Measurements from ENCODE around the gene TMOD3.

The TMOD3 gene

DNA sequence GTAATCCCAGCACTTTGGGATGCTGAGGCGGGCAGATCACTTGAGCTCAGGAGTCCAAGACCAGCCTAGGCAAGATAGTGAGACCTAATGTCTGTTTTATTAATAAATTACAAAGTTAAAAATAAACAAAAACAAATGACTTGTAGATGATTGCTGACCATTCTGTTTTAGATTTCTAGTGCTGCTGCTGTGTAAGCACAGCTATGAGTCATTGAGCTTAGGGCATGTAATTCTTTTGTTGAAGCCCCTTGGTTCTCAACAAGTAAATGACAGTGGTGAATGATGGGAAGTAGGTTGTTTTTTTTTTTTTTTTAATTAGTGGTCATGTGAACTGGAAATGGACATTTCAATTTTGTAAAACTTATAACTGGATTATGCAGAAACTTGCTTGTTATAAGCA is 78.9 kb downstream of the TMOD3 start:
- peak; percentile 45 for DNase-seq (ENCODE audit: low read depth)

DNA sequence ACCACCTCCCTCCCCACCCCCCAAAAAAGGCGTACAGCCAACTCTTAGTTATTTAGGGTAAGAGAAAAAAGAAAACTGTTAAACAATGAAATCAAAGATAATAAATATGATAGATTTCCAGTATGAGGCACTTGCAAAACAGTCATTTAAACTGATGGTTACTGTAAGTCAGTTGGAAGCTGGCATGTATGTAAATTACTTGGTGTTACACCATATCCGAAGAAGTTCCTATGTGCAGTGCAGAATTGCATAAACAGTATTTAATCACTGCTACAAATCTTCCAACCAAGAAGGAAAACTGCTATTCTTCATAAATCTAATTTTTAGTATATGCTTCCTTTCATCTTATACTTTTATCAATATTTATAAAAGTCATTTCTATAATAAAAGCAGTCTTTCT is 80.1 kb downstream of the TMOD3 start:
- no peak for DNase-seq (ENCODE audit: low read depth)

DNA sequence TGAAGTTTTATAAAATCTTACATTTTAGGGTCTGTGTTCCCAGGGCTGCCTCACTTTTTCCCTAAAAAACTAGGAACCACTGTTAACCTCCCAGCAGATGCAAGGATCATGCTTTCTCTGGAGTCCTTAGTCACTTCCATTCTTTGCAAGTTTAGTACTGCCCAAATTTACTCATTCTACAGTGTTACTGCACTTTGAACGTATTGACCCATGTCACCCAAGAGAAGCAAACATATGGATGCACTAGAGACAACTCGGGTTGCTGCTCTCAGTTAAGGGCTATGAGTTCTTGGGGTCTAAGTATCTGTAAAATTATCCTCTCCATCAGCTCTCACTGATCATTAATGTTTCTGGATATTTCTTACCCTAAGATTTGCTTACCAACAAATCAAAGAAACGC is 83.1 kb downstream of the TMOD3 start:
- no peak for DNase-seq (ENCODE audit: low read depth)

DNA sequence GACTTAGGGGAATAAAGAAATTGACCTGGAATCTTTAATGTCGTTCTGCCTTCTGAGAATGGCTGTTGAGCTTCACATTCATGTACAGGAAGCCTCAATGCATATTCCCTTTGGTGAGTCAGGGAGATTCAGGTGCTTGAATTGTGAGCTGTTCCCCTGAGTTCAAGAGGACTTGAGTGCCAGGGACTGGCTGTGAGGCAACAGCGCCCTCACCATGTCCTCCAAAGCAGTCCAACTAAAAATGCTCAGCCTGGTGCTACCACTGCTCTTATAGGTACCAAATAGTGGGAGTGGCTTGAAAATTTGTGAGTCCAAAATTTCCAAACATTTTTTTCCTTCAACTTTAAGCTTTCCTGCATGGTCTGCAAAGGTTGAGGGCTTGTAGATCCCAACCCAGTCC is 88.0 kb downstream of the TMOD3 start:
- peak; percentile 28 for DNase-seq (ENCODE audit: low read depth)

DNA sequence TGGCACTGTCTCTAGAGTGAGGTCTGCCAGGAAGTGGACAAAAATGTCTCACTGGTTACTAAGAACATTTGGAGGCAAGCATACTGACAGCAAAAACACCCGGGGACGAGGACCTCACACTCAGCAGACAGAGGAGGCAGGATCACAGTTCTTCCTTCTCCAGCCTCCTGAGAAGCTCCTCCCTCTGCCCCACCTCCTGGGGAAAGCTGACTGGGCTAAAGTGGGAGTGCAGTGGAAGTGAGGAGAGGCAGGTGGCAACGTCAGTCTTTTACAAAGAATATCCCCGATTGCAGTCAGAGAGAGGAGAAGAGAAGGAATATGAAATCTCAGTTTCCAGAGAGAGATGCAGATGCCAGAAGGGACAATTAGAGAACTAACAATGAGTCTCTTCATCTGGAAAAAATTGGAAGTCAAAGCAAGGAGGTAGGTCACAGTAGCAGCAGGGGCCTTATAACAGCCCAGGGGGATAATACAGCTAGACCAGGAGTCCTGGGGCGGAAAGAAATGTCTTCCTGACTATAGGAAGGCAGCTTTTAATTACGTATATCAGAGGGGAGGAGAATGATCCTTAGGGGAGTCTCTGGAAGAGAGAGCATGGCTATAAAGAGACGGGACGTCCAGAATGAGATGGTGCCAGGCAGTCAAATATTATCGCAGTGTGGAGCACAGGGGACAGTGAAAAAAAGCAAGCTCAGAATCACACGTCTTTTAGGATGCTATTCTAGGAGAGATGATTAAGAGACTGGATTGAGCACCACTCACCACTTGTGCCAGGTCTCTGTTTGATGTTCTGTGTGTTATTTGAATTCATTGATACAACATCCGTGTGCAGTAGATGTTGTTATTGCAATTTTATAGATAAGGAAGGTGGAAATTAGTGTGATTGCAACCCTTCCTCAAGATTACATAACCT is 95.0 kb downstream of the TMOD3 start:
- DNase-seq (ENCODE audit: low read depth) = no peak

DNA sequence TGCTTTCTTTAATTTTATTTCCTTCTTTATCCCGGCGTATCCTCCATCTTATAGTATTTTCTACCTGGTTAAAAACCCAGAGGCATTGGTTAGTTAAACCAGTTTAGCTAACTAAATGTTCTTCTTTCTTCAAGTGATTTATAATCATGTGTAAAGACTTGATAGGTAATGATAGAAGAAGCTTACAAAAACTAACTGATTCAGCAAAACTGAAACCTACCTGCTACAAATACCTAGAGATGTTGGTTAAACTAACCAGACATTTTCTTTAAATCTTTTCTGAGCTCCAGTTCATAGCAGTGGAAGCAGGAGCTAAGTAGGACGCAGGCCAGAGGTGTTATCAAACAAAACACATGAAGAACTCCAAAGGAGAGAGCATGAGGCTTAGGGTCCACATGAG is 97.4 kb downstream of the TMOD3 start:
- no peak for DNase-seq (ENCODE audit: low read depth)

DNA sequence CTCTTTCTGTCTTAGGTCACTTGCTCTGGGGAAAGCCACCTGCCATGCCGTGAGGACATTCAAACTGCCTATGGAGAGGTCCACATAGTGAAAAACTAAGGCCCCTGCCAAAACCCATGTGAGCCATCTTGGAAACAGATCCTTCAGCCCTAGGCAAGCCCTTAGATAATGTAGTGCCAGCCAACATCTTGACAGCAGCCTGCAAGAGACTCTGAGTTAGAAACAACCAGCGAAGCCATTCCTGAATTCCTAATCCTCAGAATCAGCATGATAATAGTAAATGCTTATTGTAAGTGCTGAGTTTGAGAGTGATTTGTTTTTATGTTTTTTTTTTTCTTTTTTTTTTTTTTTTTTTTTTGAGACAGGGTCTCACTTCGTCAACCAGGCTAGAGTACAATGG is 101.6 kb downstream of the TMOD3 start:
- DNase-seq (ENCODE audit: low read depth) = no peak

DNA sequence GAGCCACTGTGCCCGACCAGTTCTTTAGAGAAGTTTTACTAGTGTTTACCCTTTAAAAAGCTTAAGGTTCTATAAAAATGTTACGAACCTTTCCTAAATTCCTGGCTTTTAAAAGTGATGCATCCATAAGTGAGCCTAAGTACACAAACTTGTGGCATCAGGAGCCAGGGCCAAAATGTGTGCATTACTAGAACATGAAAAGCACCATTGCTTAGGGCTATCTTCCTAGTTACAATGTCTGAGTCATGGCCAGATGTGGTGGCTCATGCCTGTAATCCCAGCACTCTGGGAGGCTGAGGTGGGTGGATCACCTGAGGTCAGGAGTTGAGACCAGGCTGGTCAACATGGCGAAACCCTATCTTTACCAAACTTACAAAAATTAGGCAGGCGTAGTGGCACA is 102.2 kb downstream of the TMOD3 start:
- DNase-seq (ENCODE audit: low read depth) = peak; percentile 61

DNA sequence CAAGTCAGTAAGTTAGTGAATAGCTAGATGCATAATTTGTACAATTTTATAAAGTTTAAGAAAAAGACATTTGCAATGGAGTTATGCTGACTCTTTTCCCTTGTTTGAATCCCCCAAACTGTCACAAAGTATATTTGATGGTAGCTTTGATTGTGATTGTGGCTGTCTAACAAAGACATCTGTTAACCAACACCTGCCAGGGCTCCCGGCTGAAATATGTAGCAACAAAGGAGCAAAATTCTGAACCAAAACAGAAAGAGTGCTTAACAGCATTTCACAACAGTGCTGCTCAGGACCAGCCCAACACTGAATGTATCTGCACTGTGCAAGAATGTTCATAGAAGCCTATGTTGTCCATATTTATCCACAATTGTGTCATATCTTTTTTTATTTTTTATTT is 102.7 kb downstream of the TMOD3 start:
- DNase-seq (ENCODE audit: low read depth) = no peak

DNA sequence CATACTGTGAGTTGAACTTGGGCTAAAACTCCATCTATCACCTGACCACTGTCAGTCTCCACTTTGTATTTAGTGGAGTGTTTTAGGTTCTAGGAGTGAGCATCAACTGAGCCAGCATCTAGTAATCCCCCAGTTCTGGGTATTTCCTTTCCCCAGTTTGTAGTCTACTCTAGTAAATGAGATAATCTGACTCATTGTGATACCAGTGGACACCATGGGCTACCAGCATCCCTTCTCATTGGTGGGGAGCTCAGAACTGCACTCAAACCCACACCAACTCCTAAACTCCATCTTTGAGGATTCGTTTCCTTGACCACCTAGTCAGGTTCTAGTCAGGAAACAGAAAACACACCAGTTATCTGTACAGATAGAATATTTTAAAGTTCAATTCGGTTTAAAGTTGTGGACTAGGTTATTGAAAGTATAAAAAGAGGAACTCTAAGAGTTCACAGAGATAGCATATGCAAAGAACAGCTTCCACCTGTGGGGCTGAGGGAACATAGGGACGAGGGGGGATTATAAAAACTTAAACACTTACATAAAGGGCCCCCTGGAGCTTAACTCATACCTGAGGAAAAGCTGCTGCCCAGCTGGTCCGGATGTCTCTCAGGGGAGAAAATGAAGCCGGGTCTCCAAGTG is 106.1 kb downstream of the TMOD3 start:
- no peak for DNase-seq (ENCODE audit: low read depth)

DNA sequence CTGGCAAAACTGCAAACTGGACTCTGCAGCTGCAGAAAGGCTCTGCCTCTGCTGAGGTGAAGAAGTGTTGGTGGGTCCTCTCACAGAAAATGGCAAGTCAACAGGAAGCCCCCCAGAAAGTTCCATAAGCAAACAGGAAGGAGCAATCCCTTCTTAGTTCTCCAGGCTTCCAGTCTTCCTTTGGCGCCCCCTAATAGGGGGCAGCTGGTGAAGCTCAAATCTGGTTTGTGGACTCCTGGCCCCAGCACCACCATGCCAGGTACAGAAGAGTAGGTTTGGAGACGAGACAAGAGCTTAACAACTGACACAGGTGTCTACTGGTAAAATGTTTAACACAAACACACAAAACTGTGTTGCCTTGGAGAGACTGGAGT is 106.6 kb downstream of the TMOD3 start:
- DNase-seq (ENCODE audit: low read depth) = no peak

DNA sequence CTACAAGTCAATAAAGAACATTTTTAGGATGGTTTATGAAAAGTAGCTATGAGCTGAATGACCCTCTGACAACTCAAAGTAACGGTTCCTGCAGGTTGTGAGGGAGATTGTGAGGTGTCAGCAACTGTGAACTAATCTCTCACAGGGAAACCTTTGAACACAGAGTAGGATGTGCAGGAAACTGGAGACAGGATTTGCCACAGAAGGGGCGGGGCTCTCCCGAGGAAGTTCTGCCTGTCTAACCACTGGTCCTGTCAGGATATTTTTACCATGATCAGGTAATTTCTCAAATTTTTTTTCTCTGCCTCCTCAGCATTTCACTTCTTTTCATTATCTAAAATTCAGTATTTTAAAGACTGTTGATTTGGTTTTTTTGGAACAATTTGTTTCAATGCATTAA is 108.8 kb downstream of the TMOD3 start:
- no peak for DNase-seq (ENCODE audit: low read depth)

DNA sequence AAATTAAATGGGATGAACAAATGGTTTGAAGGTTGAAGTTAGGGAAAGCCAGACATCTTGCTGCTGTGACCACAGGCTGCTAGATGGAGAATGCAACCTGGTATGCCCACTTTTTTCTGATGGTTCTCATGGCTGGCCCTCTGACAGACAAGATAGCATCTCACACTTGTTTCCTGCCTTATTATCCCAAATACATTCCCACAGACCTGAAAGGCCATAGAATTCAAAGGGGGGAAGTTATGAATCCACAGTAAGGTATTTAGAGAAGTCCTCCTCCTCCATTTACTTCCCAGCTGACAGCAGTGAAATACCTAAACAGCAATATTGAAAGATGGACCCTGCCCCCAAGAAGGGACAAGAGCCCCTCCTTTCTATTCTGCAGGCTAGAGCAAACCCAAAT is 109.8 kb downstream of the TMOD3 start:
- DNase-seq (ENCODE audit: low read depth) = peak; percentile 38

DNA sequence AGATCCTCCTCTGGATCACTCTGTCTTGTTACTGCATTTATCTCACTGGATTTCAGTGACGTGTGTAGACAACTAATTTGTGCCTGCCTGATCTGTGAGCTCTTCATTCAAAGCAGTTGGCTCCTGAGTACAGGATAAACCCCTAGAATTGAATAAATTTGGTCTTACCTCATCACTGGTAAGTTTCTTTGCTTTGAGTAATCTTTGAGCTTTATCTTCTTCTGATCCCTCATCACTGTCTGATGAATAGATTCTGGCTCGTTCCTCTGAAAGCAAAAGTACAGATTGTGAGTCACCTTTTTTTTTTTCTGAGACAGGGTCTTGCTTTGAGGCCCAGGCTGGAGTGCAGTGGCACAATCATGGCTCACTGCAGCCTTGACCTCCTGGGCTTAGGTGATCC is 117.7 kb downstream of the TMOD3 start:
- no peak for DNase-seq (ENCODE audit: low read depth)

DNA sequence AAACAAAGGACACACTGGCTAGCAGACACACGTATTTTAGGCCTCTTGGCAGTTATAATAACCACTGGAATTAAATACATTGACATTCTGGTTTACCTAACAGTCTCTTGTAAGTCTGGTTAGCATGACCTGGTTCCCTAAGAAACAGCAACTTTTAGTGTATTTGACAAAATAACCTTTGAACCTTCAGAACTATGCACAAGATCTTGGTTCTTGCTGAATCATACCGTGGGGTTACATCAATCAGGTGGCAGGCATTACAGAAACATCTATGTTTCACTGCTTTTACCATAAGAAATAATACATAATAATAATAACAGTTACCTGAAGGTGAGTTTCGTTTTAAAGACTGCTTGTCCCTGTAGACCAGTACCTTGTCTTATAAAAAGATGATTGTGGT is 123.4 kb downstream of the TMOD3 start:
- DNase-seq (ENCODE audit: low read depth) = no peak

DNA sequence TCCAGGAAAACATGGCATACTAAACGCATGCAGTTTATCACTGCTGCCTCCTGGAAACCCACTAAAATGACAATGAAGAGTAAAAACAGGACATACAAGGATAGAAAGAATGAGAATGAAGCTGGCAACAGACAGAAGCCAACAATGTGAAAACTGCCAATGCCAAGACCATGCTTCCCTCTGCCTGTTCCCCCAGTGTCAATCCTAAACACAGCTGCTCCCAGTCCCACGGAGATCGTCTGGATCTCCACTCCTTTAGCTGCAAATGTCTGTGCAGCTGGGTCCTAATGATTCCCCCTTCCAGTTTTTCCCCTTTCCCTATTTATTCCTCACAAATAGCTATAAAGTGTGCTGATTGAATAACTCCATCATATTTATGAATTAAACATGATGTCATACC is 126.1 kb downstream of the TMOD3 start:
- DNase-seq (ENCODE audit: low read depth) = no peak

All from EH (cell line).